H54 (cell line): ENCODE measurements around the gene FAM13B.
"Not testable (repeated sequence)": the region's sequence is repeated elsewhere in the genome, so short reads cannot be mapped to it uniquely, and the experiment has no call there.

Source experiments
- DNase-seq: peaks from one replicate; pipeline ENCODE4 v3.0.0; 2011; ENCODE audit warnings: low spot score, mixed read lengths; ENCODE audit not compliant: insufficient read length
- FAIRE-seq: peaks from 3 replicates; lab custom pipeline; 2011; peaks lifted over from hg19 to GRCh38; lab: Jason Lieb, UNC
- POLR2A ChIP-seq: IDR thresholded peaks from 2 replicates; pipeline ENCODE4 v1.6.1; 2011; ENCODE audit warnings: low read depth, mild to moderate bottlenecking, low read length

Gene FAM13B

DNA sequence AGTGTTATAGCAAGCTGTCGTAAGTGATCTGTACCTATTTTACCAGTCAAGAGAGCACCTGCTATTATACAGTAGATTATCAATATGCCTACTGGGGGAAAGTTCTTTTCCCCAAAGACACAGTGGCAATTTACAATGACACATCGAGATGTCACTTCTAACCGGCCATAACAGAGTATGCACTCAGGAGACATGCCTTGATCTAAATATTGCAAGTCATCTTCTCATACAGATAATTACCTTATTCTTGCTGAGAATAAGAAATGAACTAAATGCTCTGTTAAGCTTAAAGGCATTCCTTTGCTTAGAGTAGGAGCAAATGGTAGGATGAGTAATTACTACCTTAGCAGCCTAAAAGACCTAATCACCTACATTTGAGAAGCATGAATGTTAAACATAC, 72.1 kb downstream of the FAM13B start:
- DNase-seq (no peak), FAIRE-seq (peak; percentile 57)
- no peak for TF ChIP-seq POLR2A

DNA sequence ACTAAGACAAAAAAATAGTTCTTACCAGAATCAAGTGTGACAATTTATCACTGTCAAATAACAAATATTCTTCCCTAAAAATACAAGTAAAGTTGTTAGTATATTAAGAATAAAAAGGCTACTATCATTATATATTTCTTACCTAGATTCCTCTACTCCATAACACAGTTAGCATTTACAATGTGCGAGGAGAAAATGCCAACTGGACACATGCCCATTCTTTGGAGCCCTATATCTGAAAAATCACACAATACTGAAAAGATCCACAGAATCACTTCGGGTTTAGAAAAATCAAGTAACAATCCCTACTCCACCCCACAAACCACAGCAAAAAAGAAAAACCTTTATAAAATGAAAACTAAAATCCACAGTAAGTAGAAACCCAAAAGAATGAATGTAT, 72.7 kb downstream of the FAM13B start:
- no peak for FAIRE-seq
- no peak for TF ChIP-seq POLR2A
- DNase-seq: no peak

DNA sequence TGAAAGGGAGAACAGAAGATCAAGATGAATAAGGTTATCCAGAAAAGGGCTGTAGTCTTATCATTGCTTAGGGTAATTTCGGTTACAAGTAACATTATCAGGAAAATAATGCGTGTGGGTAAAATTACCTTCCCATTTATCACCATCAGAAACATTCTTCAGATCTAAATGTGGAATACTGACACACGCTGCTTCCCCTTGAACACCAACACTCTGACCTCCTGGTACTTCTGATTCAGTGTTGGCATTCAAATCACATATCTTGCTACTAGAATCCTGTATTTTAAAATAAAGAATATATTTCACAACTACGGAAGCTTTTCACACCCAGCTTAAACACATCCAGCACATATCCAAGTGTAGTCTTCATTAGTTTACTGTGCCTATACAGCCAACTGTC, 73.4 kb downstream of the FAM13B start:
- FAIRE-seq (no peak), DNase-seq (no peak)
- TF ChIP-seq POLR2A: no peak

DNA sequence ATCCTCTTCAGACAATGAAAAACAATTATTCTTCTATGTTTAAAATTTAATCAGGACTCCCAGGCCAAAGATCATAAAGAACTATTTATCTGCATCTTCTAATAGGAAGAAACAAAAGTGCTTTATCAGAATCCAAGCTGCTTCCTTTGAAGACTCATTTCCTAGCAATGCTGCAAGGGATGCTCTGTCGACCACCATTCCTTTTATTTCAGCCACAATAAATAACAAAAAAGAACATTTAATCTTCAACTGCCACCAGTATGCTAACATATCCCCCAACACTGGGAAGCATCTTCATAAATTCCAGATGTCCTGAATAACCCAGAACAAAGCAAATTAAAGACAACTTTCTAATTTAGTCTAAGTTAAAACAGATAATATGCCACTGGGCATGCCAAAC, 74.9 kb downstream of the FAM13B start:
- DNase-seq (no peak), FAIRE-seq (no peak)
- no peak for TF ChIP-seq POLR2A

DNA sequence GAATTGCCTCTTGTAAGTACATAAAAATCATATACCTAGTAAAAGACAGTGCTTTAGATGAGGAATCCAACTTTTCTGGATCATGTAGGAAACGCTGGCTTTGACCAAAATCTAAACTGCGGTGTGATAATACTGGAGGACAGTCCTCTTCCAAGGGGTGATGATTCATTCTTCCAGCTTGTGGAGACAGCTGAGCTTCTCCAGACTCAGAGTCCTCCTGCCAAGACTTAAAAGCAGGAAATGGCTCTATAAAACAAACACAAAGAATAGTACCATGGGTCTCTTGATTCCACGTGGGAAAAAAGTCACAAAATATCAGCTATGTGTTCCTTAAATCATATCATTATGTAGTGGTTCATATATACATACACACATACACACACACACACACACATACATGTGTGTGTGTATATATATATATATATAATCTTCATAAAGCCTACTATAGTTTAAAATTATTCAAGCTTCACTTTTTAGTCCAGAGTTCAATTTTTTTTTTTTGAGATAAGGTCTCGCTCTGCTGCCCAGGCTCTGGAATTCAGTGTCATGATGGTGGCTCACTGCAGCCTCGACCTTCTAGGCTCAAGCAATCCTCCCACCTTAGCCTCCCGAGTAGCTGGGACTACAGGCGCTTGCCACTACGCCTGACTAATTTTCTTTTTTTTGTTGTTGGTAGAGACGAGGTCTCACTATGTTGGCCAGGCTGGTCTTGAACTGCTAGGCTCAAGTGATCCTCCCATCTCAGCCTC, 78.6 kb downstream of the FAM13B start:
- FAIRE-seq (peak; percentile 74), DNase-seq (peak; percentile 9)

DNA sequence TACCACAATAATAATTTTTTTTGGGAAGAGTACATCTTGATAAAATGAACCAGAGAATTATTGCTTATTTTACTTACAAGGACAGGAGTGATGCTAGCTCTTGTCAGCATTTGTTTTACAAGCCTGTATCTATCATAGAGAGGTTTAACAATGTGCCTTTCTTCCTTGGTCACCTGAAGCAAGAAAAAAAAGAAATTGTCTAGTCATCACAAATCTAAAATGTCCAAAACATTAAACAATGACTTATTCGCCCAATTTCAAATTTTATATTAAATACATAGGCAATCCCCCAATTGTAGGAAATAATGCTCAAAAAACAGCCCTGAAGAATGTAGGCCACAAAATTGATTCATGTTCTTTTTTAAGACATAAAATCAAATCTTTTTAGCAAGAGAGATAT, 87.1 kb downstream of the FAM13B start:
- FAIRE-seq: no peak
- no peak for DNase-seq
- TF ChIP-seq POLR2A: no peak

More for the DNA sequence above, 78.6 kb downstream of the FAM13B start:
- no peak for TF ChIP-seq POLR2A

DNA sequence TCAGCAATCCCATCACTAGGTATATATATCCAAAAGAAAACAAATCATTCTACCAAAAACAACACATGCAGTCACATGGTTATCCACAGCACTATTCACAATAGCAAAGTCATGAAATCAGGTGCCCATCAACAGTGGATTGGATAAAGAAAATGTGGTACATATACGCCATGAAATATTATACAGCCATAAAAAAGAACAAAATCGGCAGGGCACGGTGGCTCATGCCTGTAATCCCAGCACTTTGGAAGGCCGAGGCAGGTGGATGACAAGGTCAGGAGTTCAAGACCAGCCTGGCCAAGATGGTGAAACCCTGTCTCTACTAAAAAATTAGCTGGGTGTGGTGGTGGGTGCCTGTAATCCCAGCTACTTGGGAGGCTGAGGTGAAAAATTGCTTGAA, 88.6 kb downstream of the FAM13B start:
- not testable (repeated sequence) for DNase-seq, FAIRE-seq

DNA sequence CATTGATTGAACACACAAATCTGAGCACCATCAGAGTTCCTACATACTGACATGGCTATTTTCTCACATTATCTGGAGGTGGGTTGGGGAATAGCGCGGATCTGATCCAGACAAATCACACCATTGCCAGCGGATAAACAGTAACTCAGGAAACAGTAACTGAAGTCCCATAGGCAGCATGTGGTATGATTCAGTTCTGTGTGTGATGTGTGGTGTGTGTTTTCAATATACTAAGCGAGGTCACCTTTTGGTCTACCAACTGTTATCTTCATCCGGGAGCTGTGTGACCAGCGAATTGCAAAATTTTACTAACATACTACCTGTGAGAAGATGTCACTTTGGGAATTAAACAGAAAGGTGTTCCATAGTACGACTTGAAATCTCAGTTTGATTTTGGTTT, 93.5 kb downstream of the FAM13B start:
- DNase-seq (no peak), FAIRE-seq (no peak)
- TF ChIP-seq POLR2A: no peak

DNA sequence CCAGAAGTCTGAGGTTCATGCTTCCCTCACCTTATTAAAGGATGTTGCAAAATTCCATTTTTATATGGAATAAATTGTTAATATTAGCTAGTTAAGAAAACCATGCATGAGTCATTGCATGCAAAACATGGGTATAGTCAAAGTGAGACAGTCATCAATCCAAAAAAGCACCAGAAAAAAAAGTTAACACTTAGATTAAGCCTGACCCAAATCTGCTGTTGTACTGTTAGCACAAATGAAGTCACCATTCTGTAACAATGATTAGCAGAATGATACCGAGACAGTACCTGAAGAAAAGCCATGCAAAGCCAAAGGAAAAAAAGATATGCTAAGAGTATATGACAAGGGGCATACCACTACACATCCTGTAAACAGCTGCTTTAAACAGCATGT, 94.1 kb downstream of the FAM13B start:
- DNase-seq (no peak), FAIRE-seq (peak; percentile 6)
- no peak for TF ChIP-seq POLR2A

DNA sequence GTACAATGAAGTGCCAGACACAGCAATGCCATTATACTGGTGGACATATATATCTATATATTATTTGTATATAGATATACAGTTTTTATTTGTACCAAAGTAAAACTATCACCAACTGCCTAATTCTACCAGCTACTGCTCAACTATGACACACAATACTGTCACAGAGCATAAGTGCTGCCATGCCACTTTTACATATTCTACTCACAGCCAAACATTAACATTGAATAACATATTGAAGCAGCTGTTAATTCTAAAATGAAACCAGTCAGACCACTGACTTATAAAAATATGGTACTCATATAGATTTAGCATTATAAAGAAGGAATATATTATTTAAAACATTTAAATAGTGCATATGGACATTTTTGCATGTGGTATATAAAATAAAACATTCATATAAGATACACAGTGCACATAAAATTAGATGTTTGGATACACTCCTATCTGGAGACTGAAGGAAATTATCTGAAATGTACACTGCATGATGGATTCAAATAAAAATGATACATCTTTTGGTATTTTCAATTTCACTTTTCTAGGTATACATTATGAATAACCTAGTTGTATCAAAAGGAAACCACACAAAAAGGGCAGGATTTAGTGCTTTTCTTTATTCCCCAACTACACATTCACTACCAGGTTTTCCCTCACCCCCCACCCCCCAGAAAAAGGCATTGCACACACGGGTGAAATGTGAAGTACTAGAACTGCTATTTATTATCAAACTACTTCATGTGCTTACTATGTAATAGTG, 94.7 kb downstream of the FAM13B start:
- FAIRE-seq: no peak
- DNase-seq: no peak
- no peak for TF ChIP-seq POLR2A

DNA sequence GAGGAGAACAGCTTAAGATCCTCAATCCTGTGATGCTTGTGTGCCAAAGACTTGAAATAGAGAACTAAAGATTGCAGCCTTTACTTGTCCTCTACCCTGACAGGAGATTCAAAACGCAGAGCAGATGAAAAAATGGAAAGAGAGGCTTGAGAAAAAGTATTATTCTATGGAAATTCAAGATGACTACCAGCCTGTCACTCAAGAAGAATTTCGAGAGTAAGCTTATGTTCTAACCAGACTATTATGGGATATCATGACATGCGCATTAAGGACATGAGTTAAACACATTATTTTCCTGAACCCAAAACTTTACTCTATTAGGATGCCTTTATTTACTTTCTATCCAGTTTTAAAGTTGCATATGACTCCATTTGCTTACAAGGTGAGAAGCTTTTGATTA, 97.2 kb downstream of the FAM13B start:
- TF ChIP-seq POLR2A: no peak
- DNase-seq (no peak), FAIRE-seq (peak; percentile 52)

DNA sequence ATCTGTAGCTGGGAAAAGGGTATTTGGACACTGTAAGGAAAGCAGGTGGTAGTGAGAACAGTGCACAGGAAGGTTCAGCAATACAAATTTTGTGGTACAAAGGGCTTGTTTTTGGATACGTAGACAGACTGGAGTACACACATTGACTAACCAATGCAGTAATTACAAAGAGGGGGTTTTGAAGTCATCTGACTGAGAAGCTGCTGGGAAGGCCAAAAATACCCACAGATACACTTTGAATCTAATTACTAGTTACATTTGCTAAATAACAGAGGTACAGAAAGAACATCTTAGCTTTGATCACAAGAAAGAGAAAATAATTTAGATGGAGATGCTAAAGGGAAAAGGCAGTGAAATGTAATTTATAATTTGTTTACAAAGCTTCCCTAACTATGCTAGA, 97.7 kb downstream of the FAM13B start:
- FAIRE-seq (no peak), DNase-seq (no peak)
- no peak for TF ChIP-seq POLR2A

DNA sequence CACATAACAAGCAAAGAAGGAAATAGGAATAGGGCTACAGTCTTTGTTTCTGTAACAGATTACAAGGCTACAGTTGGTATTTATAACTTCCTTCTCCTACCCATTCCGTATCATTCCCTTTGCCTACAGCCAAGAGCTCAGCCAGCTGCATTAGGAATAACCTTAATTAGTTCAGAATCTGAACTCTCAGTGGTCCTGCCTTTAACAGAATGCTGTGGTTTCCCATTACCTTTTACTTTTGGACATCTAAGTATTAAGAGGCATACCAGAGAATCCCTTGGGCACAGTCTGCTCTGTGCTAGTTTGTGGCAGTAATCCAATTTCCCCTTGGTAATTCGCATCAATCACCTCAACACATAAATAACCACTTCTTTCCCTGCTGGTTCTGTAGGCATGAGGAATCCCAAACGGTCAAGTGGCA, 99.4 kb downstream of the FAM13B start:
- TF ChIP-seq POLR2A: no peak
- FAIRE-seq (no peak), DNase-seq (no peak)

DNA sequence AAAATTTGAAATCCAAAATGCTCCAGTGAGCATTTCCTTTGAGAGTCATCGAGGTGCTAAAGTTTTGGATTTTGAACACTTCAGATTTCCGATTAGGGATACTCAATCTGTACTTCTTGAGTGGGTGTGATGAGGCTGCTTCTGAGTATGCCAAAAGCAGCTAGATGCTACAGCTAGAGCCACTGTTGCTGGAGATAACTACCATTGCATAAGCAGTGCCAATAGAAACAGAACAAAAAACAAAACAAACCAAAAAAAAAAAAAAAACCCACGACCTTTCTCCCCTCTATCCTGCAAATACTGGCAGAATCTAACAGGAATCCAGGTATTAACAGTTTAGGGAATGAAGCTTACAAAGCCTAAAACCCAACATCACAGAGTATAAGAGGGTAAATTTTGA, 100.1 kb downstream of the FAM13B start:
- FAIRE-seq: no peak
- TF ChIP-seq POLR2A: no peak
- DNase-seq: no peak

DNA sequence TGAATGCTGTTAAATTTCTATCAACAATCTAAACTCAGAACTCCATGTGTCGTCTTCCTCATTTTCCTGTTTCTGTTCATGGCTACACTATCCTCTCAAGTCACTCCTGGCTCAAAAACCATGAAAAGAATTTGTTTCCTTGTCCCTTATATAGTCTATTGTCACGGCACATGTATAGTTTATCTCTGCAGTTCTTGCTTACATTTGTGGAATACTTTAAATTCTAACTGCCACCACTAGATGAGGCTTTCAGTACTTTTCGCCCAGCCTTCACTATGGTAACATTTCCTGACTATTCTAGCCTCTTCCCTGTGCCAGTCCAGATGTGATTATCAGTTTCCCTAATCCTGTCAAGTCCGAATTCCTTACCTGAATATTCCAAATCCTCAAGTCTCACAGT, 109.0 kb downstream of the FAM13B start:
- DNase-seq (no peak), FAIRE-seq (no peak)
- TF ChIP-seq POLR2A: no peak
